PFSK-1 (cell line): ENCODE data around the gene CAP1.

Experiments
- FOXP2 ChIP-seq: optimal IDR thresholded peaks from 2 replicates; pipeline ENCODE3; 2011; ENCODE audit warnings: borderline replicate concordance, control low read depth, inconsistent platforms; ENCODE audit not compliant: insufficient read depth; ENCODE audit errors: extremely low read length, extremely low read depth
- POLR2AphosphoS5 ChIP-seq: IDR thresholded peaks from 2 replicates; pipeline ENCODE4 v1.6.1; 2012; ENCODE audit warnings: low read depth, mild to moderate bottlenecking, control low read depth, low read length, moderate library complexity
- SIN3A ChIP-seq: IDR thresholded peaks from 2 replicates; pipeline ENCODE4 v1.6.1; 2012; ENCODE audit warnings: mild to moderate bottlenecking, low read length, moderate library complexity, borderline replicate concordance; ENCODE audit not compliant: insufficient read depth
- TAF1 ChIP-seq: IDR thresholded peaks from 2 replicates; pipeline ENCODE4 v1.6.1; 2012; ENCODE audit warnings: low read length, control low read depth, borderline replicate concordance; ENCODE audit not compliant: insufficient read depth
- TF ChIP-seq, protein P1 (sequence below), 2 experiments: IDR thresholded peaks; 2 replicates each; pipeline versions ENCODE4 v1.6.1 to v1.8.0; 2011 to 2012; ENCODE audit warnings: low read depth in 2 of 2, low read length in 2 of 2, control low read depth in 1 of 2, inconsistent platforms in 1 of 2, mild to moderate bottlenecking in 1 of 2, moderate library complexity in 1 of 2; ENCODE audit not compliant: insufficient read depth in 1 of 2

CAP1 gene

DNA sequence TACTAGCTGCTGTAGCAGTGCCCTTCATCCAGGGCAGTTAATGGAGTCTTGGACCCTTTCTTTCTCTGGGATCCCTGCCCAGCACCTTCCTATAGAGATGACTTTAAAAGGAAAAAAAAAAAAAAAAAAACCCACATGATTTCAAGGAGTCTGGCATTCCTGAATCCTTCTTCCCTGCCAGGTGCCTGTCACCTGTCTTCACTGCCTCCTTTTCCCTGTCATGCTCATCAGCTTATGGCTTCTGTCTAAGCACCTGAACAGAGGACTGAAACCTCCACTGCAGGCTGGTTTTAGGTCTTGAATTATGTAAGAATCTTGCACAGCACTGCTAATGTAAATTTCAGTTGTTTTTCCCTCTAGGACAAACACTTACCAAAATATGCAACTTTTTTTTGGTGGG is 31.6 kb downstream of the CAP1 start:
- TF ChIP-seq SIN3A (no peak), POLR2AphosphoS5 (no peak), TAF1 (no peak), FOXP2 (no peak)
- TF ChIP-seq, protein P1, sequence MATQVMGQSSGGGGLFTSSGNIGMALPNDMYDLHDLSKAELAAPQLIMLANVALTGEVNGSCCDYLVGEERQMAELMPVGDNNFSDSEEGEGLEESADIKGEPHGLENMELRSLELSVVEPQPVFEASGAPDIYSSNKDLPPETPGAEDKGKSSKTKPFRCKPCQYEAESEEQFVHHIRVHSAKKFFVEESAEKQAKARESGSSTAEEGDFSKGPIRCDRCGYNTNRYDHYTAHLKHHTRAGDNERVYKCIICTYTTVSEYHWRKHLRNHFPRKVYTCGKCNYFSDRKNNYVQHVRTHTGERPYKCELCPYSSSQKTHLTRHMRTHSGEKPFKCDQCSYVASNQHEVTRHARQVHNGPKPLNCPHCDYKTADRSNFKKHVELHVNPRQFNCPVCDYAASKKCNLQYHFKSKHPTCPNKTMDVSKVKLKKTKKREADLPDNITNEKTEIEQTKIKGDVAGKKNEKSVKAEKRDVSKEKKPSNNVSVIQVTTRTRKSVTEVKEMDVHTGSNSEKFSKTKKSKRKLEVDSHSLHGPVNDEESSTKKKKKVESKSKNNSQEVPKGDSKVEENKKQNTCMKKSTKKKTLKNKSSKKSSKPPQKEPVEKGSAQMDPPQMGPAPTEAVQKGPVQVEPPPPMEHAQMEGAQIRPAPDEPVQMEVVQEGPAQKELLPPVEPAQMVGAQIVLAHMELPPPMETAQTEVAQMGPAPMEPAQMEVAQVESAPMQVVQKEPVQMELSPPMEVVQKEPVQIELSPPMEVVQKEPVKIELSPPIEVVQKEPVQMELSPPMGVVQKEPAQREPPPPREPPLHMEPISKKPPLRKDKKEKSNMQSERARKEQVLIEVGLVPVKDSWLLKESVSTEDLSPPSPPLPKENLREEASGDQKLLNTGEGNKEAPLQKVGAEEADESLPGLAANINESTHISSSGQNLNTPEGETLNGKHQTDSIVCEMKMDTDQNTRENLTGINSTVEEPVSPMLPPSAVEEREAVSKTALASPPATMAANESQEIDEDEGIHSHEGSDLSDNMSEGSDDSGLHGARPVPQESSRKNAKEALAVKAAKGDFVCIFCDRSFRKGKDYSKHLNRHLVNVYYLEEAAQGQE (IDR thresholded peaks at IDR 0.05; ENCODE audit: insufficient read depth in 1 of 2, low read depth in 2 of 2, low read length in 2 of 2) = no peak

DNA sequence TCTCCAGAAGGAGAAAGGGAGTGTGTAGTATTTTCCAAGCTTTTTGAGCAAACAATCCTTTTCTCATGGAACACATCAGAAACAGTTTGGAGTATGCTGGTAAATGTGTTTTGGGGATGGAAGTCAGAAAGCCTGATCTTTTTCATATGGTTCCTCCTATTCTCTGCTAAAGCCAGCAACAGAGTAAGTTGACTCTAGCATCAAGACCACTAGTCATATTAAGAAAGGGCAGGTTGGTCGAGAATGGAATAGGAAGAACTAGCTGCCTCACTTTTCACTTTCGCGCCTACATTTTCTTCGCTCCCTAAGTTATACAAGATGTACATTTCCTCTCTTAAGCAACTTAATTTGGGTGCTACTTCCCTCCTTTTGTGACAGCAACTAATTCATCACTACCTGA is 32.5 kb downstream of the CAP1 start:
- no peak for TF ChIP-seq FOXP2
- no peak for TF ChIP-seq POLR2AphosphoS5
- TF ChIP-seq TAF1 = no peak
- no peak for TF ChIP-seq SIN3A
- TF ChIP-seq, protein P1 (IDR thresholded peaks at IDR 0.05; ENCODE audit: insufficient read depth in 1 of 2, low read depth in 2 of 2, low read length in 2 of 2) = no peak

DNA sequence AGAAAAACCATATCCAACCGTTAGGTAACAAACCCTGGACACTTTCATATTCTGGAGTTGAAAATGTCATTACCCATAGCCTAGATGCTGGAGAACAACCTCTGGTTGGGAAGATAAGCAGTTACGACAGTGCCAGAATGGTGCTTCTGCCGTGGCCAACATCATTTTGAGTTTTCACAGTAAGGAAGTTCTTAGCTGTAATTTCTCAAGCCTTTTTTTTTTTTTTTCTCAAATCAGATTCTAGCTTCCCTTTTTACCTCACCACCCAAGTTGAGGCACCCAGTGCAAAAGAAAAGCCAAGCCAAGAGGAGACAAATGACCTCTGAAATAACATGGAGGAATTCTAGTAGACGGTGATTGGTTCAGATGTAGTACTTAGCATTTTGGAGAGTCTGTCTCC is 34.7 kb downstream of the CAP1 start:
- TF ChIP-seq FOXP2 (no peak), SIN3A (no peak), POLR2AphosphoS5 (no peak)

DNA sequence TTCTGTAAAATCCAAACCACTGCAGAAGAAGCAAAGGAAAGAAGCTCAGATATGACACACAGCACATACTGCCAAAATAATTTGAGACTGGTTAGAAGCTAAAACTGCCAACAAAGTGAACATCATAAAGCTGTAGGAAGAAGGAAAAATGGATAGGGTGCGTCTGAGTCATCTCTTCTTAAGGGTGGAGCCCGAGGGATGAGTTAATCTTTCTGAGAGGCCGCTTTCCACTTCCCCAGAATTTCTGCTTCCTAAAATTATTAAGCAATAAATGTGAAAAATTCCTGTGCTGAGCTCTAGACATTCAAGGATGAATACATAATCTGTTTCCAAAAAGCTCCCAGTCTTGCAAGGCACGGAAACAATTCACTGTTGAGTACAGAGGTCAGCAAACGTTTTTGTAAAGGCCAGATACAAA is 36.4 kb downstream of the CAP1 start:
- no peak for TF ChIP-seq FOXP2
- TF ChIP-seq SIN3A = no peak
- TF ChIP-seq, protein P1 (IDR thresholded peaks at IDR 0.05; ENCODE audit: insufficient read depth in 1 of 2, low read depth in 2 of 2, low read length in 2 of 2) = no peak
- no peak for TF ChIP-seq TAF1
- no peak for TF ChIP-seq POLR2AphosphoS5

DNA sequence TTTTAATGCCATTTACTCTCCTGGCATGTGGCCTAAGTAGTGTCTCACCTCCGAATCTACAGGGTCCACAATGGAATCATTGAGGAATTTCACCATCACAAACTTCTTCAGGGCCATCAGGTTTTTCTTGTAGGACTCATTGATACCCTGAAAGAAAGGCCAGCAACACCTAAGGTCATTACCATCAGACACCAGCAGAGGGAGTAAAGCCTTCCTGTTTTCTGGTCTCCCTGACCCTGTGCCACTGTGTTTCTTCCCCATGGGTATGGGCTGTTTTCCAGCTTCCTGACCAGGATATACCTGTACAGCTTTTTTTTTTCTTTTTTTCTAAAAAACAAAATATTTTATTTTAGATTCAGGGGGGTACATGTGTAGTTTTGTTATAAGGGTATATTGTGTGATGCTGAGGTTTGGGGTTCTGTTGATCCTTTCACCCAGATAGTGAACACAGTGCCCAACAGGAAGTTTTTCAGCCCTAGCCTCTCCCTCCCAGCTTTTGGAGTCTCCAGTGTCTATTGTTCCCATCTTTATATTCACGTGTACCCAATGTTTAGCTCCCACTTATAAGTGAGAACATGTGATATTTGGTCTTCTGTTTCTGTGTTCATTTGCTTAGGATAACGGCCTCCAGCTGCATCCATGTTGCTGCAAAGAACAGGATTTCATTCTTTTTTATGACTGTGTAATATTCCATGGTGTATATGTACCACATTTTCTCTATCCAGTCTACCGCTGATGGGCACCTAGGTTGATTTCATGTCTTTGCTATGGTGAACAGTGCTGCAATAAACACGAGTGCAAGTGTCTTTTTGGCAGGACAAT is 38.2 kb downstream of the CAP1 start:
- TF ChIP-seq POLR2AphosphoS5 (no peak), TAF1 (no peak), FOXP2 (no peak), SIN3A (no peak)
- TF ChIP-seq, protein P1 (IDR thresholded peaks at IDR 0.05; ENCODE audit: insufficient read depth in 1 of 2, low read depth in 2 of 2, low read length in 2 of 2) = no peak
